Measurements from ENCODE around the gene MBNL3. TPM values are rescaled to one million over a fixed set of nuclear protein-coding genes. Genes with fewer than 3 reads are reported as not detected.

MBNL3 gene, protein sequence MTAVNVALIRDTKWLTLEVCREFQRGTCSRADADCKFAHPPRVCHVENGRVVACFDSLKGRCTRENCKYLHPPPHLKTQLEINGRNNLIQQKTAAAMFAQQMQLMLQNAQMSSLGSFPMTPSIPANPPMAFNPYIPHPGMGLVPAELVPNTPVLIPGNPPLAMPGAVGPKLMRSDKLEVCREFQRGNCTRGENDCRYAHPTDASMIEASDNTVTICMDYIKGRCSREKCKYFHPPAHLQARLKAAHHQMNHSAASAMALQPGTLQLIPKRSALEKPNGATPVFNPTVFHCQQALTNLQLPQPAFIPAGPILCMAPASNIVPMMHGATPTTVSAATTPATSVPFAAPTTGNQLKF
- total RNA-seq, result 19.9 TPM

DNA sequence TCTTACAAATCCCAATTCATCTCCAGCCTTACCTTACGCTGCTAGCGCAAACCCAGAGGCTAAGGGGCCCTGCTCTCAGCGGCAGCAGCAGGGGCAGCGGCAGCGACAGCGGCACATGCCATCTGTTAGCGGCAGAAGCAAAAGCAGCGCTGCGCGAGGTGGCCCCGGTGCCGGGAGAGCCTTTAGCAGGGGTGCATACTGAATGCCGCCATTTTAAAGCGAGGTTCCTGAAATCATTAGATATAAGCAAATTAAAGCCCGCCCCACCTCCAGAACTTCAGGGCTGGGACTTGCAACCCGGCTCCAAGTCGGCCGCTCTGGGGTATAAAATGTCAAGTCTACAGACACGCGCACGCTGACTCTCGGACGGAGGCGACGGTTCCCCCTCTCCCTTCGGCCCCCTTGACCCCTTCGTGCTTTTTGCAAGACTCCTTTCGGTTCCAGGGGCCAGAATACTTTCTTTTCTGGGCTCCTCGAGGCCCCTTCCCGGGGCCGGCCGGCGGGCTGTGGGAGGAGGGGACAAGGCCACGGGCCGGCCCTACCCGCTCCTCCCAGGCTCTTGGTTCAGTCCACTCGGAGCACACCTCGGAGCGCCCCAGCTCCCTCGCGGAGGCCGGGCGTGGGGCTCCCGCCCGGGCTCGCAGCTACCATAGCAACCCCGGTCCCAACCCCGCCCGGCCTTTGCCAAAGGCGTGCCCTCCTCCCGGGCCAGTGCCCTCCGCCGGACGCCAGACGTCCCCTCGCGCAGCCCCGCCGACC is at the start of gene MBNL3:
Gene MBNL3 (minus strand): TSS at position 220 of the 759 bp plus-strand sequence. CDS start 49,427 bp downstream, outside the sequence.
- DNase-seq, result peak; percentile 30

DNA sequence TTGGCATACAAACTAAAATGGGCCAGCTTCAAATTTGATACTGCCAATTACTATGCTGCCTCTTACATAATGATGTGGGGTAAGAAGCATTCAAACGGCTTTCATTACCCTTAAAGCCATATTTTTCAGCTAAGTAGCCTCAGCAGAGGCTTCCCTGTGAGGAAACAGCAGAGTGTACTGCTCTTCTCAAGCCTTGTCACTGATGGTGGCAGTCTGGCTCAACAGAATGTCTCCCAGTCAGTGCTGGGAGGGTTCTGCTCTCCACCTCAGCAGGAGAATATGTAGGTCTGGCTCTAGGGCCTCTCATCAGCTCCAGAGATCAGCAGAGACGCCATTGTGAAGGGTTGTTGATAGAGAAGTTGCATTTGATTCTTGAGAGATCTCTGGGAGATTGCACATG is 44.6 kb upstream of the MBNL3 start:
- DNase-seq, result no peak

DNA sequence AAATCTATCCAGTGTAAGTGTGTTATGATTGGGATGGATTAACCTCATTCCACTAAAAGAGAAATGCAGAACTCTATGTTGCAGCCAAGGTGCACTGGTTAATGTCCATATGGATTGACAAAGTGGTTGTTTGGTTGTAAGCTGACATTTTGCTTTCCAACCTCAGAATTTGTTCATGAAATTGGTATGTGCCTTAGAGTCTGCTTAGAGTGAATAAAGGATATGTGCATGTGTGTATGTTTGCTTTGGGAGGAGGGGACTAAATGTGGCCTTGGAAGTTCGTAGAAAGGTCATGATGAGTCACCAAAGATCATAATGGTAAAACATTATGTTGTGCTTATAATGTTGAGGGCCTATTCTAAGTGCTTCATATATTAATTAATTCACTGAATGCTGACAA is 44.1 kb upstream of the MBNL3 start:
- no peak for DNase-seq

DNA sequence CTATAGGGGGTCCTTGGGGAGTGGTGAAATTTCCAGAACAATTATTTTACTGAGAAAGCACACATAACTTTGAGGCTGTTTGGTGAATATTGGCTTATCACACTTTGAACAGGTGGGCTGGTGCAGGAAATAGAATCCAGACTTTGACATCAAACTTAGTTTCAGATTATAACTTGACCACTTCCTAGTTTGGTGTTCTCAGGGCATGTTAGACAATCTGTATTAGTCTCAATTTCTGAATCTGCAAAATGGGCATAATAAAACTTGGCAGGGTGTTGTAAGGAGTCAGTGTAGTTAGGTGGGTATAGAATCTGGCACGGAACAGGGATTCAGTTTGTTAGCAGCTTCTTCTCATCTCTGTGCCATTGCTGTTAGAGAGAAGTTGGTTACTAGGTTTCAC is 43.3 kb upstream of the MBNL3 start:
- no peak for DNase-seq

DNA sequence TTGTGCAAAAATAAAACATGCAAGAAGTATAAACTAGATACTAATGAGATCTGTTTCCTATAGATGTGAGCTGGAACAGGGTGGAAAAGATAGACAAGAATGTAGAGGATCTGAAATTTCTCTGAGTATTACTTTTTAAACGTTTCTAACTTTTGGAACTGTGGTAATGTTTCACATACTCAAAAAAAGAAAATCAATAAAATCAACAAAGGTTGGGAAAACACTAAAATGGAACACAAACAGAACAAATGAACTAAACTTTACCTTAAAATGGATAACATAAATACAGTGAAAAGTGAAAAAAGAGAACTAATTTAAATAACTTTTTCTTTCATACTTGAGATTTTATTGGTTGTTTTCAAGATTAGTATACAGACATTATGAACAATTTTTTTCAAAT is 32.0 kb upstream of the MBNL3 start:
- DNase-seq, result no peak

DNA sequence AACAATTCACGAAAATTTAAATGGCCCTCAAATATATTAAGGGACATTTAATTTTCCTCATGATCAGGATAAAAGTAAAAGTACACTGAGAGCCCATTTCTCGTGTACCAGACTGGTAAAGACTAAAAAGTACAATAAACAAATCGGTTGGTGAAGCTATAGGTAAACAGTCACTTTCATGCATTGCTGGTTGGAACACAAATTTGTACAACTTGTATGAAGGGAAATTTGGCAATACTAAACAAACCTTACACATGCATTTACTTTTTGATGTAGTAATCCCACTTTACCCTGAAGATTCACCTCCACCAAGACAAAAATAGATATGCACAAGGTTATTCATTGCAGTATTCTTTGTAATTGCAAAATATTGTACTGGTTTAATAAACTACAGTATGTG is 31.4 kb upstream of the MBNL3 start:
- DNase-seq, result no peak

GRCh38 chrX:132518401-132518800 is 29.6 kb upstream of the MBNL3 start:
- no peak for DNase-seq

- DNase-seq, result no peak
These were observed 20.0 kb upstream of the MBNL3 start for GRCh38 chrX:132508834-132509233.

DNA sequence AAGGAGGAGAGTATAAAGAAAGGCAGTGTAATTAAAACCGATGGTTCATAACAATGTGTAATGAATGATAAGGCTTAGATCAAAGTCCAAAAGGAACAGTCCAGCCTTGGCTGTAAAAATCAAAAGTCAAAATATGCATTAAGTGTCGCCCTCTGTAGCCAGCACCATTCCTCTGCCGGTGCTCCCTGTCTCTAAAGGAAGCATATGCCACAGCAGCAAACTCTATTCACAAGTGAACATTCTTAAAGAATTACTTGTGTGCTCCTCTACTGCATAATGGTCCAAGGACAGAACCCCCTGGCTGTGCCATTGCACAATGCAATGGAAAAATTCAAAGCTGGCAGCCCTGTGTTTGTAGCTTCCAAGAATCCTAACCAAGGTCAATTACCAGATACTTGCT is 16.3 kb upstream of the MBNL3 start:
- no peak for DNase-seq

- DNase-seq, result no peak
These were observed 15.6 kb upstream of the MBNL3 start for GRCh38 chrX:132504417-132504816.

GRCh38 chrX:132501606-132502005 is 12.8 kb upstream of the MBNL3 start:
- no peak for DNase-seq

DNA sequence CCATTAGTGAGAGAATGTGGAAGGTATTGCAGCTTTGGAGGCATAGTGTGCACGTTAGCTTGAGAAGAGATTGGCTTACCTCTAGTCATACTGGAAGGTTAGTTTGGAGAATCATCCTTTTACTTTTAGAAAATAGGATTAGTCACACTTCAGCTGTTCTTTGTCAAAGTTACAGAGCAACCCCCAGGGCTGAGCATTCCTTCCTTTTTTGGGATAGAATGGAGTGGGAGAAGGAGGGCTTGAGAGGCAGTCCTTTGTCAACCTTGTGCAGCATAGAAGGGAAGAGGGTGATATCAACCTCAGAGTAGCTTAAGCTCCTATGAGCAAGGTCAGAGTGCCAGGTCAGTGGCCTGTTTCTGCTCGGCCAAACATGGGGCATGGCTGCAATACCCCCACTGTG is 8.6 kb upstream of the MBNL3 start:
- DNase-seq, result no peak

DNA sequence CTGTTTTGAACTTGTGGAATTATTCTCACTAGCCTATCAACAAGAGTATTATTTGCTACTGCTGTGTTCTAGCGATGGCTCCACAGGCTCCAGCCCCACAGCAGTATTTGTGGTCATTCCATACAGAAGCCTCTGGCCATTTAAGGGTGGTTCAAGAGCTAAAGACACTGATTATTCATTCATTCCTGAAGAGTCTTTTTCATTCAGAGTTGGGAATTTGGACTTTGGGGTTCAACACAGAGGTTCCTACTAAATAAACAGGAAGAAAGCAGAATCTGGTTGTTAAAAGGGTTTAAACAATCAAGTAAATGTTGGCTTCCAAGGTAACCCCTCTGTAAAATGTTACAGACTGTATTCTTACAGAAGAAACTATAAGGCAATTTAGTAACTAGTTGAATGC is 4.3 kb upstream of the MBNL3 start:
- no peak for DNase-seq

- DNase-seq, result no peak
These were observed 2.4 kb upstream of the MBNL3 start for GRCh38 chrX:132491191-132491590.

DNA sequence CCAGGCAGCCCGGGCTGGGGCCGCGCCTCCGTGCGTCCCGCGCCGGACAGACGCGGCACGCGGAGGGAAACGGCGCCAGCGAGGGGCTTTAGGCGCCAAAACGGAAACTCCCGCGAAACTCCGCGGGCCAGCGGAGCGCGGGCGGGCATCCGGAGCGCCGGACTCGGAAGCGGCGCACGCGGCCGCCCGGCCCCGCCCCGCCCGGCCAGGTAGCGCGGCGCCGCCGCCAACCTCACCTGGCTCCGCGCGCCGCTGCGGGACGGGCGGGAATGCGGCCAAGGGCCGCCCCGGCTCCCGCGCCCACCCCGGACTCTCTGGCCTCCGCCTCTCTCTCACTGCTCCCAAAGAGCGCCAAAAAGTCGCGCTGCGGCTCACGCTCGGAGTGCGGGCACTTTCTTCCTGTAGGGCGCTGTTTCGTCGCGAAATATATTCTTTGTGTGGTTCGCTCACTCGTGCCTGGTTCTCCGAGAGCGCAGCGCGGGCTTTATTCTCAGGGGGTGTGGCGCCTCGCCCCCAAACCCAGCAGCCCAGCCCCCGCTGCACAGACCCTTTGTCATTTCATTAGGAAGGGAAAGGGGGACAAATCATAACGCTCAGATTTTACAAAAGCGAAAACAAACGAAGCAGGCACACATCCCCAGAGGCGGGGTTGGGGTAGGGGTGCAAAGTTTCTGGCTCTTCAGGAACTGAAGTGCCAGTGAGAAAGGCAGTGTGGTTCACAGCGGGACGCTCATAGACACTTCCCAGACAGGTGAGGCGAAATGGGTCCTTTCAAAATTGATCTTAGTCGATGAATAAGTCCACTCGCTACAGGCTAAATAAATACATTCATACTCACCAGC is 961 bp upstream of the MBNL3 start:
- DNase-seq, result peak; percentile 10

- DNase-seq, result no peak
These were observed 595 bp downstream of the MBNL3 start for GRCh38 chrX:132488180-132488705.

DNA sequence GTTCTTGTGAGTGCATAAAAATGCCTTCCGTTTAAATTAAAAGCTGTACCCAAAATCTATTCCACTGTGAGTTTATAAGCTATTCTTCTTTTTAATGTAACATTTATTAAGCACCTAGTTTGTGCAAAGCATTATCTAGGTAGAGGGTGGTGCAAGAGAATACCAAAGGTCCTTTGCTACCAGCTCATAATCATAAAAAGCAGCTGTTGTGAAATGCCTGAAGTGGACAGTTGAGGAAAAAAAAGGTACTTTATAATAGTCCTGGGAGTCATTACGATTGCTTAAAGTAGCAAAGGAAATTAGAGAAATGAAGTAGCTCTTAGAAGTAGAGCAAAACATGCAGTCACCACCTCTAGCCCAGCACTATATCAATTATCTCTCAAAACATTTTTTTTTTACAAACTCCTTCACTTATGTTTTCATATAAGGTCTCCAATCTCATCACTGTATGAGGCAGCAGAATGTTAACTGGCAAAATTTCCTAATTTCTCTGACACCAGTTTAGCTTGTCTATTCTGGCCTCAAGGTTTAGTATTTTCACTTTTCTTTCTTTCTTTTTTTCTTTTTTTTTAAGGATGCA is 2.1 kb downstream of the MBNL3 start:
- no peak for DNase-seq

GRCh38 chrX:132483951-132484350 is 4.9 kb downstream of the MBNL3 start:
- DNase-seq, result no peak

DNA sequence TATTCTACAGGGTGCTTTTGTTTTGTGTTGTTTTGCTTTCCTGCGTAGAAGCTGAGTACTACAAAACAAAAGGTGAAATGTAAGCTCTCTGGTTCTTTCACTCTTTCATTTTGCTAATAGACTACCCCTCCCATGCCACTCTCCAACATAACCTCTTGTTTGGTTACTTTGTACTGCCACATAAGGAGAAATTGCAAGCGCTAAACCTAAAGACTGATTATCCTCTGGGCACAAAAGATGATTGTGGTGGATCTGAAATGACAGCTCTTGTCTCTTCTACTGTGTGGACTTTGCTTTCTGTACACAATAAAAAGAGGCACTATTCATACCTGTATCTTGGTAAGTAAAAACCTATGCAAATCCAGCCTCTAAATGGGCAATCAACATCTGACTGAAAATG is 5.3 kb downstream of the MBNL3 start:
- DNase-seq, result no peak

- DNase-seq, result no peak
These were observed 6.2 kb downstream of the MBNL3 start for GRCh38 chrX:132482632-132483031.

DNA sequence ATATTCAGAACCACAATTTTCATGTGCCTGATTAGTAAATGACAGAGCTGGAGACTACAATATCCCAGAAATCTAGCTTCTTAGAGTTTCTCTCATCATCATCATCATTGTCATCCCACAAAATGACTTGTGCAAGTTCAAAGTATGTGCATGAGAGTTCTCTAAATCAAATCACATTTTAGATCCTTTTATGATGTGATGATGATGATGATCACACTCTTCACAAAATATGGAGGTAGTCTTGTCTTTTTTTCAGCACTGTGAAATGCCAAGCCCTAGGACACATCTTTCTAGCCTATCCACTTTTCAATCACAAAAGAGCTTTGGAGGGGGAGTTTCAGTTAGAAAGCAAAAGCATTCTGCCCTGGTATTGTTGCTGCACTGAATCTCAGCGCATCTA is 7.4 kb downstream of the MBNL3 start:
- DNase-seq, result no peak

- DNase-seq, result peak; percentile 86
These were observed 8.1 kb downstream of the MBNL3 start for GRCh38 chrX:132480581-132481203.

Measured in skin of body (tissue), 2 donors.